ENCODE data around the gene MYH13. TPM values are rescaled to one million over a fixed set of nuclear protein-coding genes. Genes with fewer than 3 reads are reported as not detected.

Gene MYH13
- total RNA-seq, 8 experiments from 2014 or later = 0.09 TPM; not detected in 7

DNA sequence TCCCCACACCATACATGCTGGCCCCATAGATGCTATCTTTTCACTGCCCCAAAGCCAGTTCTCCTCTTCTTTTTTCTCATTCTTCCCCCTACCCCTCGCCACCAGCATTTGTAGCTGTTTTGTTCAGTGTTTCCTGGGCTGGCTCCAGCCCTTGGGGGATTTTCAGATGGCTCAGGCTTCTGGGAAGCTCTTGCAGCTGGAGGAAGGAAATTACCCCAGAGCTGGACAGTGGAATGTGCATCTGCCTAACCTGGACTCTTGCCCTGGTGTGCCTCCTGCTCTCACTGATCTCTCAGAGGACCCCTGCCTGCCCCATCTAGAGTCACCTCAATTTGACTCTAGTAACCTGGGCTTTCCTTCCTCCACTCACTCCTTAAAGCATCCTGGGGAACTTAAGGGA is 82.8 kb downstream of the MYH13 start:
- in situ Hi-C loops (cut with MboI; ENCODE audit: low pct_unique_long_range_greater_than_20kb in 2 of 9, low sequenced_read_pairs in 9 of 9, unreplicated experiment in 9 of 9) = no loop called here
- ATAC-seq (replicated peaks in 6 of 8) = peak in 2 of 8 experiments; percentile 15 to 50
- Histone ChIP-seq H3K27ac (no peak overlapping the region), H3K4me1 (replicated peaks in 1 of 2) (no peaks in the 10 kb centered on the region), H3K4me3 (no peak overlapping the region)
- WGBS, 10 experiments = 0 to 83% (median 28%) methylated on average over 1 of the region's 1 CpG; no CpG with 5 or more reads in 2 of the 10 experiments

DNA sequence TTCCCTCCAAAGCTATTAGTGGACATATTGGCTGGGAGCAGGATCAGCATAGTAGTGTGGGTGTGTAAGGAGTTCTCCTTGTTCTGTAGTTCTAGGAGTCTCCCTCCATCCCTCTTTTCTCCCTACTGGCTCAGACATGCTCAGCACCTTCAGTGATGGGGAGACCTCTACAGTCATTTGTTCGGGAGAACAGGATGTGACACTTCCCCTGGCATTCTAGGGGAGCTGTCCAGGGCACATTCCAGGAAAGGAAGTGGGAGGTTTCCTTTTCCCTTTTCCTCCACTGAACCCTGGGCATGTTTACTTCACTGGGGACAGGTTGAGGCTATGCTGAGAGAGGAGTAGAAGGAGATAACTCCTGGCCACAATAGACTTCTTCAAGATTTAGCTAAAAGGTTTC is 86.5 kb downstream of the MYH13 start:
- no peak overlapping the region for H3K4me3 ChIP-seq
- in situ Hi-C loops (cut with MboI; ENCODE audit: low pct_unique_long_range_greater_than_20kb in 2 of 9, low sequenced_read_pairs in 9 of 9, unreplicated experiment in 9 of 9) = no loop called here
- no peaks in the 10 kb centered on the region for H3K4me1 ChIP-seq (replicated peaks in 1 of 2)
- H3K27ac ChIP-seq = no peak overlapping the region
- 0 to 75% (median 20%) methylated on average over 1 of the region's 1 CpG; no CpG with 5 or more reads in 5 of the 10 experiments for WGBS, 10 experiments
- no peak for ATAC-seq (replicated peaks in 6 of 8)

DNA sequence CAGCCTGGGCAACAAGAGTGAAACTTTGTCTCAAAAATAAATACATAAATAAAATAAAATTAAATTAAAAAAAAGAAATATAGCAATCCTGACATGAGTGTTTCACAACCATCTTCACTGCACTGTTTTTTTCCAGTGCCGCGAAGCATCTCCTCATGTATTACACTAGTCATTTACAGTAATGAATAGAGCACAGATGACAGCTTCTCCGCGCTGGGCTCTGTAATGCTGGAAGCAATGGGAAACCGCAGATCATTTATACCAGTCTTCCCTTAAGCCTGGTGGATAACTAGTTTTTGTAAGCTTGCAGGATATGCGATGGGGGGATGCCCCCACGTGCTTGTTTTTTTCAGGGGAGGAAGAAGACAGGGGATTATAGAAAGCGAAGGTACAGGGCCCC is 86.9 kb downstream of the MYH13 start:
- WGBS, 10 experiments = 70 to 100% (median 85%) methylated on average over 1 to 8 of the region's 8 CpGs; no CpG with 5 or more reads in 1 of the 10 experiments
- in situ Hi-C loops (cut with MboI; ENCODE audit: low pct_unique_long_range_greater_than_20kb in 2 of 9, low sequenced_read_pairs in 9 of 9, unreplicated experiment in 9 of 9) = no loop called here
- H3K27ac ChIP-seq = no peak overlapping the region
- ATAC-seq (replicated peaks in 6 of 8) = no peak
- H3K4me3 ChIP-seq = no peak overlapping the region
- H3K4me1 ChIP-seq (replicated peaks in 1 of 2) = no peaks in the 10 kb centered on the region

DNA sequence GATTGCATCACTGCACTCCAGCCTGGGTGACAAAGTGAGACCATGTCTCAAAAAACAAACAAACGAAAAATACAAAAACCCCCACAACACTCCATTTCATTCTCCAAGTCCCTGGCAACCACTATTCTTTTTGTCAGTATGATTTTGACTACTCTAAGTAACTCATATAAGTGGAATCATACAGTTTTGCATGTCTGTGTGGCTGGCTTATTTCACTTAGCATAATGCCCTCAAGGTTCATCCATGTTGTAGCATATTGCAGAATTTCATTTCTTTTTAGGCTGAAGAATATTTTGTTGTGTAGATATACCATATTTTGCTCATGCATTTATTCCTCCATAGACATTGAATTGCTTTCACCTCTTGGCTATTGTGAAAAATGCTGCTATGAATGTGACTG is 92.7 kb downstream of the MYH13 start:
- Histone ChIP-seq H3K4me3 (no peak overlapping the region), H3K27ac (no peak overlapping the region), H3K4me1 (replicated peaks in 1 of 2) (no peaks in the 10 kb centered on the region)
- 50 to 86% (median 65%) methylated on average over 1 of the region's 1 CpG; no CpG with 5 or more reads in 2 of the 10 experiments for WGBS, 10 experiments
- ATAC-seq (replicated peaks in 6 of 8) = peak in 3 of 8 experiments; percentile 30 to 77 (median 73)
- in situ Hi-C loops (cut with MboI; ENCODE audit: low pct_unique_long_range_greater_than_20kb in 2 of 9, low sequenced_read_pairs in 9 of 9, unreplicated experiment in 9 of 9) = no loop called here

DNA sequence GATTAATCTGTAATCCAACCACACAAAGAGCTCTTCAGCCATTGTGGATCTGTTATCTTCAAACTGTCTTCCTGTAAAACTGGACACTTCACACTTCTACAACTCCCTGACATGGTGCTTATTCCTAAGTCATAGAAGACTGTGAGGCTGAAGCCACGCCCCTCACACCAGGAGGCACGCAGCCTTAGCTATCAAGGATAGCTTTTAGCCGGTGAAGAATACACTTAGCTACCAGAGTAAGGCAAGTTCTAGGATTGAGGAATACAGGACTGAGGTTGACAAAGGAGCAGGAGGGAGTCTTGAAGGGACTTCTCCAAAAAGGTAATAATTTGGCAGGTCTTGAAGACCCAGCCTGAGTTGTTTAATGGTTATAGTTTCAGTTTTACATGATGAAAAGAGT is 94.6 kb downstream of the MYH13 start:
- 20 to 72% (median 49%) methylated on average over 1 to 3 of the region's 3 CpGs; no CpG with 5 or more reads in 2 of the 10 experiments for WGBS, 10 experiments

DNA sequence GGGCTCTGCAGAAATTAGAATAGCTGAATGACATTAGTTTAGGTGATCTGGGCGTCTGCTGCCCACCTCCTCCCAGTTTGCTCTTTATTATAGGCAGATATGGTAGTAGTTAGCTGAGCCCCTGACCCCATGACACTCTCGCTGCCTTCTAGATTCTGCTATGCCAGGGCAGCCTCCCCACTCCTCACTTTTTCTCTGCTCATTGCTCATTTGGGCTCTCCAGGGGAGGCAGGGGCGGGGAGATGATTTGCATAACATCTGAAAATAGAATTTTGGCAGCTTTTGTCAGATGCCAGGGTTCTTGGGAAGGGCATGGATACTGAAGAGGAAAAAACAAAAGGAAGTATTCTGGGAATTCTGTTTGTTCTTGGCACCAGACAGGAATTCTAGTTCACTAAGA is 96.4 kb downstream of the MYH13 start:
- Histone ChIP-seq H3K27ac (no peak overlapping the region), H3K4me1 (replicated peaks in 1 of 2) (no peaks in the 10 kb centered on the region), H3K4me3 (no peak overlapping the region)
- in situ Hi-C loops (cut with MboI; ENCODE audit: low pct_unique_long_range_greater_than_20kb in 2 of 9, low sequenced_read_pairs in 9 of 9, unreplicated experiment in 9 of 9) = no loop called here
- no peak for ATAC-seq (replicated peaks in 6 of 8)
- WGBS, 10 experiments = 15 to 70% (median 41%) methylated on average over 1 to 3 of the region's 3 CpGs; no CpG with 5 or more reads in 2 of the 10 experiments

More for the DNA sequence above, 94.6 kb downstream of the MYH13 start:
- H3K27ac ChIP-seq = no peak overlapping the region
- H3K4me1 ChIP-seq (replicated peaks in 1 of 2) = no peaks in the 10 kb centered on the region
- H3K4me3 ChIP-seq = no peak overlapping the region
- no peak for ATAC-seq (replicated peaks in 6 of 8)
- in situ Hi-C loops (cut with MboI; ENCODE audit: low pct_unique_long_range_greater_than_20kb in 2 of 9, low sequenced_read_pairs in 9 of 9, unreplicated experiment in 9 of 9) = no loop called here

DNA sequence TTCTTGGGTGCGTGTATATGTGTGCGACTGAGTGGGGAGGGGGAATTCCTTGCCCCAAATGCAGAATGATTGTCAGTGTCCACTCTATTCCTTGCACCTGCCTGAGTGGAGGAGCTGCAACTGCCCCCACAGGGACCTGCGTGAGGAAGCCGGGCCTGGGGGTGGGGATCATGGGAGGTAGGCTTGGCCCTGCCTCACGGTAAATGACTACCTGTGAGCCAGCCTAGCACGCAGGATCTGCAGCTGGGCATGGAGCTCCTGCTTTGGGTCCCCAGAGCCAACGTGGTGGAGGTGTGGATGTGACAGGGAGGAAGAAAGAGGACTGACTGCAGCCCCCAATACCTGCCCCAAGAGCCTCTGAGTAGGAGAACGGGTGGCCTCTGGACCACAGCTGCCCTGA is 97.4 kb downstream of the MYH13 start:
- ATAC-seq (replicated peaks in 6 of 8) = no peak
- Histone ChIP-seq H3K4me1 (replicated peaks in 1 of 2) (no peaks in the 10 kb centered on the region), H3K4me3 (no peak overlapping the region), H3K27ac (no peak overlapping the region)
- 50 to 100% (median 100%) methylated on average over 1 of the region's 8 CpGs; no CpG with 5 or more reads in 6 of the 10 experiments for WGBS, 10 experiments
- in situ Hi-C loops (cut with MboI; ENCODE audit: low pct_unique_long_range_greater_than_20kb in 2 of 9, low sequenced_read_pairs in 9 of 9, unreplicated experiment in 9 of 9) = no loop called here

DNA sequence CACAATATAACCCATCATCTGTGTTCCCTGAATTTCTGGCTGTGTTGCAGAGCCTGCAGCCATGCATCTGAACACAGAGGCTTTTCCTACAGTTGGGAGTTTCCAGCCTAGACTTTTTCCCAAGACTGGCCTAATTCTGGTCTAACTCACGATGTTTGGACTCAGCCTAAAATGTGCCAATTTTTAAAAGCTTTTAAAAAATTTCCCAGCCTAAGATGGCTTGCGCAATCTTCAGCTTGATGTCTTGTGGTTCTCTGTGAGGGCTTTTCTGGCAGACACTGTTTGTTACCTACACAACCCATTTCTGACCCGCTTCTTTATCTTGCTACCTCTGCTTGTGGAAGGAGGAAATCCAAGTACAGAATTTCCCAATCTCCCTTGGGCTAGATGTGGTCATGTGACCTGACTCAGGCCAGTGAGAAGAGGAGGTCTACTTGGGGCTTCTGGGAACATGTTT is 101.7 kb downstream of the MYH13 start:
- Histone ChIP-seq H3K4me1 (replicated peaks in 1 of 2) (no peaks in the 10 kb centered on the region), H3K4me3 (no peak overlapping the region), H3K27ac (no peak overlapping the region)
- WGBS, 10 experiments = 0 to 100% (median 93%) methylated on average over 1 to 3 of the region's 3 CpGs; no CpG with 5 or more reads in 4 of the 10 experiments
- in situ Hi-C loops (cut with MboI; ENCODE audit: low pct_unique_long_range_greater_than_20kb in 2 of 9, low sequenced_read_pairs in 9 of 9, unreplicated experiment in 9 of 9) = no loop called here
- ATAC-seq (replicated peaks in 6 of 8) = no peak

DNA sequence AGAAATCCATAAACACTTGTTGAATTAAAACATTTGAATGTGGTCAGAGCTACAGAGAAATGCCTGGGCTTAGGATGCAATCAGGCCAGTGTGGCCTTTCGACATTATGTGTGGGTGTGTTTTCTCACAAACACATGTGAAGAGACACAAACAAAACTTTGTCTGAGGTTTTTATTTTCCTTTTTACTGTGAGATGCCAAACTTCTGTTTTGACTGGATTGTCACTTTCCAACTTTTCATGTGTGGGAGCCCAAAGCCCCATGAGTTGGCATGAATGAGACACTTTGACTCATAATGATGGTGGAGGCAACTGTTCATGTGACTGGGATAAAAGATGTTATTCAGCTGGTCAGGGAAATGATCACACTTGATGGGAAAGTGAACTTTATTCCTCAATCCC is 102.5 kb downstream of the MYH13 start:
- 0 to 100% (median 83%) methylated on average over 1 of the region's 1 CpG; no CpG with 5 or more reads in 1 of the 10 experiments for WGBS, 10 experiments
- Histone ChIP-seq H3K4me3 (no peak overlapping the region), H3K4me1 (replicated peaks in 1 of 2) (peaks cover 0 to 4% of the 10 kb centered on the region in 2 donors), H3K27ac (no peak overlapping the region)
- ATAC-seq (replicated peaks in 6 of 8) = no peak
- in situ Hi-C loops (cut with MboI; ENCODE audit: low pct_unique_long_range_greater_than_20kb in 2 of 9, low sequenced_read_pairs in 9 of 9, unreplicated experiment in 9 of 9) = no loop called here

DNA sequence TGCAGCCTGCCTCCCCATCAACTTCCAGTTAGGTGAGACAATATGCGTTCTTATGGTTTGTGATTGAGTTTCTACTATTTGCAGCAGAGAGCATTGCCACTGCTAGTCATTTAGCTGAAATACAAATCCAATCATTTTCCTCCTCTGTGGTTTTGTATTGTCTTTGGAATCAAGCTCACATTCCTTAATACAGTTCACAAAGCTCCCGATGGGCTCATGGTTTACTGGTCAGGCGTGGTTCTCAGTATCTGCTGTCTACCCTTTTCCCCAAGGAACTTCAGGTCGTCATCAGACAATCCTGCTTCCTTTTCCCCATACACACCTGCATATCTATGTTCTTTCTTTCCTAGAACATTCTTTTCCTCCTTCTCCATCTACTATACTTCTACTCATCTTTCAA is 104.8 kb downstream of the MYH13 start:
- ATAC-seq (replicated peaks in 6 of 8) = no peak
- H3K4me1 ChIP-seq (replicated peaks in 1 of 2) = peaks cover 0 to 5% of the 10 kb centered on the region in 2 donors
- WGBS, 10 experiments = 6 to 93% (median 72%) methylated on average over 1 to 4 of the region's 4 CpGs
- H3K4me3 ChIP-seq = no peak overlapping the region
- no peak overlapping the region for H3K27ac ChIP-seq
- in situ Hi-C loops (cut with MboI; ENCODE audit: low pct_unique_long_range_greater_than_20kb in 2 of 9, low sequenced_read_pairs in 9 of 9, unreplicated experiment in 9 of 9) = no loop called here

DNA sequence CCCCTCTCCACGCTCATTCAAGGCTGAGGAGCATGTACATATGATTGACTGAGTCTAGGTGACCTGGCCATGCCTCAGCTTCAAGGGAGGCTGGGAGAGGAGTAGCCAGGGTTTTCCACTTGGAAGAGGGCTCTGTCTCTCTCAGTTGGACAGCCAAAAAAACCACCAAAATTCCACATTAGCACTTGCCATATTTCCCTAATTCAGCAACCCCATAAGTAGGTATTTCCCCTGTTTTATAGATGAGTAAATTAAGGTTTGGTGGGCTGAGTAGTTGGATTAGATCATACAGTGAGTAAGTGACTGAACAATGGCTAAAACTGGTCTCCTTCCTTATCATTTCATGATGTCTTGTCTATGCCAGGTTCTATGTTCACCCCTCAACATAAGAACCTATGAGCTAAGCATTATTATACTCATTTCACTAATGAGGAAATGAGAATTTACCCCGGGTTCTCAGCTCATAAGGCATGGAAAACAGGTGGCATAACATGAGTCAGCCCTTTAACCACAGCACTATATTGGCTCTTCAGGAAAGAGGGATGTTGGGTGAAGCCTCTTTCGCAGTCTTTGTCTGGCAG is 106.4 kb downstream of the MYH13 start:
- WGBS, 10 experiments = 0 to 89% (median 50%) methylated on average over 1 to 3 of the region's 3 CpGs; no CpG with 5 or more reads in 1 of the 10 experiments
- Histone ChIP-seq H3K27ac (no peak overlapping the region), H3K4me3 (no peak overlapping the region), H3K4me1 (replicated peaks in 1 of 2) (peaks cover 0 to 5% of the 10 kb centered on the region in 2 donors)
- in situ Hi-C loops (cut with MboI; ENCODE audit: low pct_unique_long_range_greater_than_20kb in 2 of 9, low sequenced_read_pairs in 9 of 9, unreplicated experiment in 9 of 9) = no loop called here
- no peak for ATAC-seq (replicated peaks in 6 of 8)

DNA sequence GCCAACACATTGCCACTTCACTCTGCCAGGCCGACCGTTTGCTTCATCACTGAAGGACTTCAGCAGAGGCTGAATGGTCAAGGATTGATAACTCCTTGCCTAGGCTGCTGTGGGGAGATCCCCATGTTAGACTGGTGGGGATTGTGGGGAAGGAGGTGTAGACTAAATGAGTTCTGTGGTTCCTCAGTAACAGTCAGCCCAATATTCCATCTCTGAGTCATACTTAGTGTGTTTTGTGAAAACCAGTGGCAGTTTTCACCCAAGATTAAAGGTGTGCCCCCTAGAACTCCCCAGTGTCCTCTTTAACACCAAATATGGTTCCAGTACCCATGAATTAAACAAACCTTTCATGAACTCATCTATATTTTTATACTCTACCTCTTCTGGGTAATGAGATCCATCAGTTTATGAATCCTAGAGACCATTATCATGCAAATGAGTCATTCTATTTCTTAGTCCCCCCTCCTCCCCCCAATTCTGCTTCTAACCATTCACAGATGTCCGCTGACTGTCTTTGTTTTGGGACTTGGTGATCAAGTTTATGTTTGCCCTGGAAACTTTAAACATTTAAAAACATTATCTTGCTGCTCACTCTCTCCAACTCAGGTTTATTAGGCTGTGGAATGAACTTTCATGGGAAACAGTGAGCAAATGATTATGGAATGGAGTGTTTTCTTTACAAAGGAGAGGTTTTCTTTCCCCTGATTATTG is 107.6 kb downstream of the MYH13 start:
- Histone ChIP-seq H3K4me1 (replicated peaks in 1 of 2) (peaks cover 0 to 5% of the 10 kb centered on the region in 2 donors), H3K27ac (no peak overlapping the region)
- in situ Hi-C loops (cut with MboI; ENCODE audit: low pct_unique_long_range_greater_than_20kb in 2 of 9, low sequenced_read_pairs in 9 of 9, unreplicated experiment in 9 of 9) = no loop called here

DNA sequence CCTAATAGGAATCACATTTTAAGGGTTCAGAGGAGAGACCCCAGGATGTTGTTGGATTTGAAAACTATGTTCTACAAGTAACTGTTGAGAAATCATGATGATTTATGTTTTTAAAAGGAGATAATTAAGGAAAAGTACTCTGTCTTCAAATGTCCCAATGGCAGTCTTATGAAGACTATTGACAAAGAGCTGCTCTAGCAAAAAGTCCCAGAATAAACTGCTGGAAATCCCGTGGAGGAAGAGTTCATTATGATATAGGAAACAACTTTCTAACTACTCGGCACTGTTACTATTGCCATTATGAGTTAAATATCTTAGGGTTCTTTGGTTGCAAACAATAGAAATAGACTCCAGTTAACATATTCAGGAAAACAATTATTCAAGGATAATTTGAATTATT is 108.8 kb downstream of the MYH13 start:
- WGBS, 10 experiments = 53 to 94% (median 70%) methylated on average over 1 to 2 of the region's 2 CpGs; no CpG with 5 or more reads in 1 of the 10 experiments
- Histone ChIP-seq H3K4me3 (no peak overlapping the region), H3K4me1 (replicated peaks in 1 of 2) (peaks cover 0 to 5% of the 10 kb centered on the region in 2 donors), H3K27ac (no peak overlapping the region)
- in situ Hi-C loops (cut with MboI; ENCODE audit: low pct_unique_long_range_greater_than_20kb in 2 of 9, low sequenced_read_pairs in 9 of 9, unreplicated experiment in 9 of 9) = no loop called here
- no peak for ATAC-seq (replicated peaks in 6 of 8)

More for the DNA sequence above, 107.6 kb downstream of the MYH13 start:
- 14 to 89% (median 53%) methylated on average over 1 to 2 of the region's 3 CpGs; no CpG with 5 or more reads in 4 of the 10 experiments for WGBS, 10 experiments
- peak in 2 of 8 experiments; percentile 82 to 85 for ATAC-seq (replicated peaks in 6 of 8)
- H3K4me3 ChIP-seq = no peak overlapping the region
